ENCODE measurements around the gene SGTA. TPM values are rescaled to one million over a fixed set of nuclear protein-coding genes. Genes with fewer than 3 reads are reported as not detected.

Gene SGTA
- polyA plus RNA-seq, 10 donors, result 67.0 to 89.5 (median 79.3) TPM

DNA sequence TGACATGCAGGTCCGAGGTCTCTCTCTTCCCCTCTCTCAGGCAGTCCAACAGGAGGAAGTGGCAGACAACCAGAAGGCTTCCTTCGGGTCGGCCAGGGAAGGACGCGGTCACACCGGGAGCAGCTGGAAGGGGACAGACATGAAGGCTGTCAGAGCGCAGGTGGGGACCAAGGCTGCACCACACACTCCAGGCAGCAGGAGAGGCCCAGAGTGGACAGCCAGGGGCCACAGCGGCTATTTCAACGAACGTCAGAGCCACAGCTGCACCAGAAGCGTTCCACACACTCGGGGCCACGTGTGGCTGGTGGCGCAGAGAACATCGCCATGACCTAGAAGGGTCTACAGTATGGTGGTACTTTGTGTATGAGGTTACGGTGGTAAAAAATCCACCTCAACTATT is 27.3 kb downstream of the SGTA start:
- DNase-seq, result no peak

DNA sequence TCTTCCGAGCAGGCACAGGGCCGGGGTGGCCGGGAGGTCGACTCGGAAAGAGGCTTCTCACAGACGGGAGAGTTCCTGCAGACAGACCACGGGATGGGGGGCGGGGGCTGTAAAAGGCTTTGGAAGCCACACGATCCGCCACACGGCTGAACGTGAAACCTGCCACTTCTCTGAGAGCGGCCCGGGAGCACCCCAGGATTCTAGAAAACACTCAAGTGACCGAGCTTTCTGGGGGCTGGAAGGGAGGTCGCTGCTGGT is 27.7 kb downstream of the SGTA start:
- no peak for DNase-seq

DNA sequence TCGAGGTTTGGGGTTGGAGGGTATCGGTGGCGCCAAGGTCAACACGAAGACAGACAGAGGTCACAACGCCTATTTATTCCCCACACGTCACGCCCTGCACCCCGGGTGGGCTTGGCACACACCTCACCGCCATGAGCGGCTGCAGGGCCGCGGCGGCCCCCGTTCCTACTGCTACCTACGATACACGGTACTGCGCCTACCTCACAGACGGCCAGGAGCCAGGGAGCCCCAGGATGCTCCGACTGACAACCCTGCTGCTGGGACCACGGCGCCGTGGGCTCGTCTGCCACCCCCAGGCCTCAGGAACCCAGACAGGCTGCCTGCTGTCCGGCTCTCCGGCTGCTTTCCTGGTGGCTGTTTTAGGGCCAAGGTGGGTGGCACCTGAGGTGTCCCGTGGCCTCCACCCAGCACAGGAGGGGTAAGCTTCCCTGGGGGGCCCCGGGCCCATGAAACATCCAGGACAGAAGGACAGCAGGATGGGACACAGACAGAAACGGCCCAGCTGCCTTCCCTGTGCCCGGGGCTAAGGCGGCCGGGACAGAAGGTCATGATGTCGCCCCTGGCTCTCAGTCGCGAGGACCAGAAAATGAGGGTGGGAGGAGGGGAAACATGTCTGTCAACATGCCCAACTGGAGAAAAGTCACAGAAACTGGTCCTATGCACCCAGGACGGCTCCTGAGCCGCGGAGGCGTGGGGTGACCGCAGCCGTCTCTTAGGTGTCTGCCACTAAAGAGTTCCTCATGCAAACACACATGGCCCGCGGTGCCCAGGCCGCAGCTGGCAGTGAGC is 28.2 kb downstream of the SGTA start:
- no peak for DNase-seq

DNA sequence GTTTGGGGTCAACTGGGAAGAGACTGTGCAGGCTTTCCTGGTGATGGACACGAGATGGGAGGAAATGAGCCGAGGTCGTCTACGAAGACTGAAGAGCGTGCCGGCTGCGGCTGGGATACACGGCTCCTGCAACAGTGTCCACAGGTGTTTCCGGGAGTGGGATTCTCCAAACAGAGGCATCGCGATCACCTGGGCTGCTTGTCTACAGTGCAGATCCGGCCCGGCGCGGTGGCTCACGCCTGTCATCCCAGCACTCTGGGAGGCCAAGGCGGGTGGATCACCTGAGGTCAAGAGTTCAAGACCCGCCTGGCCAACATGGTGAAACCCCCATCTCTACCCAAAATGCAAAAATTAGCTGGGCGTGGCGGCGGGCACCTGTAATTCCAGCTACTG is 31.6 kb downstream of the SGTA start:
- no peak for DNase-seq

DNA sequence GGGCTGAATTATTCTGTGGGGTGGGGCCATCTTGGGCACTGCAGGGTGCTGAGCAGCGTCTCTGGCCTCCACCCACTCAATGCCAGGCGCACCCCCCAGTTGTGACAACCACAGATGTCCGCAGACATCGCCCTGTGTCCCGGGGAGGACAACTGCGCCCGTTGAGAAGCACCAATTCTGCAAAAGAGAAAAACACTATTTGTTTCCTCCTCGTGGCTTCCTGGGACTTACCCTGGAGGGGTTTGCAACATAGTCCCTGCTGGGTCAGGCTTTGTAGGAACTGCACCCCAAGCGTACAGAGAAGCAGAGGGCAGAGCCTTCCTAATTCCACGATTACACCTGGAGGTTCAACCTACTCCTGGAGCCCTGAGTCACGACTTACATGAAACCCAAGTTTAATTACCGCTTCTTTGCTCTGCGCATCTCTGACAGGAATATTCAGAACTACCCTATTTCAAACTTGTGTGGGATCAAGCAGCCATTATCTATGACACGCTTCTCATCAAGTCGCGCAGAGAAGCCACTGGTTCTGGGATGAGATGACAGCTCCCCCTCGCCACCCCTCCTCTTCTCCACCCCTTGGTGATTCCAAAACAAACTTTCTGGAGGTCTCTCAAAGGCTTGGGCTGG is 32.1 kb downstream of the SGTA start:
- DNase-seq, result no peak

DNA sequence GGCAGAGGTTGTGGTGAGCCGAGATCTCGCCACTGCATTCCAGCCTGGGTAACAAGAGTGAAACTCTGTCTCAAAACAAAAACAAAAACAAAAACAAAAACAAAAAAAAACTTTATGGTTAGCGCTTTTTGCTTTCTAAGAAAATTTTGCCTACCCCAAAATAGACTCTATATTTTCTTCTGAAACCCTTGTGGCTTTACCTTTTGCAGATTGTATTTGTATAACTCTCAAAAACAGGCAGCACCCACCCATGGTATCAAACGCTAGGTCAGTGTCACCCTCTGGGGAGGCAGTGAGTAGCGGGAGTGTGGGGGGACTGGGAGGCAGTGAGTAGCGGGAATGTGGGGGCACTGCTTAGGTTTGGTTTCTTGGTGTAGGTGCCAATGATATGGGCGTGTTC is 35.7 kb downstream of the SGTA start:
- no peak for DNase-seq

DNA sequence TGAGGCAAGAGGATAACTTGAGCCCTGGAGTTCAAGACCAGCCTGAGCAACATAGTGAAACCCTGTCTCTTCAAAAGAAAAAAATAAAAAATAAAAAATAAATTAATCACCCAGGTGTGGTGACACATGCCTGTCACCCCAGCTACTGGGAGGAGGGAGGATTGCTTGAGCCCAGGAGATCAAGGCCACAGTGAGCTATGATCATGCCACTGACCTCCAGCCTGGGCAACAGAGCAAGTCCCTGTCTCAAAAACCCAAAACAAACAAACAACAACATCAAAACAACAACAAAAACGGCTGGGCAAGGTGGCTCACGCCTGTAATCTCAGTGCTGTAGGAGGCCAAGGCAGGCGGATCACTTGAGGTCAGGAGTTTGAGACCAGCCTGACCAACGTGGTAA is 39.0 kb downstream of the SGTA start:
- DNase-seq, result no peak

DNA sequence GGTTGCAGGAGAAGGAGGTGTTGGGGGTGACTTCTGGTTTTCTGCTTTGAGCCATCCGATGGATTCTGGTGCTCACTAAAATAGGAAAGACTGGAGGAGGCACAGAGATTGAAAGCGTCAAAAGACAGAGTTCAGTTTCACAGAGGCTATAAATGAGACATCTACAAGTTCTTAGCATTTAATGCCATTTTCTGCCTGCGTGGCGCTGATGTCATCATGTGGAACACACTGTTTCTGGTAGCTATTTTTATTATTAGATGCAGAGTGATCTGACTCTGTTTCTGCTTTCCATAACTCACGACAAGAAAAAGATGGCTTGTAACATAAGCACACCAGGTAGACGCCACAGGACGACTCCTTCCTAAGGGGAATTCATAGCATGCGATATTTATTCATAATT is 40.0 kb downstream of the SGTA start:
- DNase-seq, result no peak

DNA sequence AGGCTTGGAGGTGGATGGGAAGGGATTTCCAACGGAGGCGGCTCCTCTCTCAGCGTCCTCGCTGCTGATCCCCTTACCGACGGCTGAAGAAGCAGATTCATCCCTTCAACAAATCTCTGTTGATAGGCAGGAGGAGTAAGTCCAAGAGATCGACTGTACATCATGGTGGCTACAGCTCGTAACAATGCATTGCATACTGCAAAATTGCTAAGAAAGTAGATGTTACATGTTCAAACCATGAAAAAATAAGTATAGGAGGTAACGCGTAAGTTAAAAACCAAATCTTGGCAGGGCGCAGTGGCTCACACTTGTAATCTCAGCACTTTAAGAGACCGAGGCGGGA is 42.8 kb downstream of the SGTA start:
- DNase-seq, result no peak

DNA sequence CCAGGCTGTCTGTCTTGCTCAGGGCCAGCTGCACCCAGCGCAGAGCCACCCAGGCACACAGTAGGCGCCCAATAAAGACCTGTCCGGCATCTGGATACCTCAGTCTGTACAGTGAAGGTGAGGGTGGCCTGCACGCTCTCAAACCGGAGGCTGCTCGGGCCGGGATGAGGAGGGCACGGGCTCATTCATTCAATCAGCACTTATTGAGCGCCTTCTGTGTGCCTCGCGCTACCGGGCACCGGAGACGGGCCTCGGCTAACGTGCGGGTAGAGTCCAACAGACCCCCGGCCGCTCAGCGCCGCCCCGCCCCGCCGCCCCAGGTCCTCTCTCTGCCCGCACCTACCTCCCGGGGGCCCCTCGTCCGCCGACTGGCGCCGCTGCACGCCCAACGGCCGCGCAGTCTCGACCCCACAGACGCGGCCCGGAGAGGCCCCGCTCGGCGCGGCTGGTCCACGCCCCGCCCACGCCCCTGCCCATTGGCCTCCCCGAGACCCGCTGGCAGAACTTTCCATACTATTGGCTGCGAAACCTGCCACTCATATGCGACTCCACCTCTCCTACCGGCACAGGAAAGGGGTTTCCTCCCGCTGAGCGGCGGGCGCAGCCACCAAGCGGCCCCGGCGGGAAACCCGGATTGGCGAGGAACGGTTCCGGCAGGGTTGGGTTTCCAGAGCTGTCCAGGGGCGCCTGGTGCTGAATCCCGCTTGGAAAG is 43.3 kb downstream of the SGTA start, which contains the start of gene SLC39A3:
Gene SLC39A3 (minus strand): TSS at position 416 of the 712 bp plus-strand sequence. CDS start 2,760 bp downstream, outside the sequence.
- peak; percentile 96 to 99 (median 98) for DNase-seq

DNA sequence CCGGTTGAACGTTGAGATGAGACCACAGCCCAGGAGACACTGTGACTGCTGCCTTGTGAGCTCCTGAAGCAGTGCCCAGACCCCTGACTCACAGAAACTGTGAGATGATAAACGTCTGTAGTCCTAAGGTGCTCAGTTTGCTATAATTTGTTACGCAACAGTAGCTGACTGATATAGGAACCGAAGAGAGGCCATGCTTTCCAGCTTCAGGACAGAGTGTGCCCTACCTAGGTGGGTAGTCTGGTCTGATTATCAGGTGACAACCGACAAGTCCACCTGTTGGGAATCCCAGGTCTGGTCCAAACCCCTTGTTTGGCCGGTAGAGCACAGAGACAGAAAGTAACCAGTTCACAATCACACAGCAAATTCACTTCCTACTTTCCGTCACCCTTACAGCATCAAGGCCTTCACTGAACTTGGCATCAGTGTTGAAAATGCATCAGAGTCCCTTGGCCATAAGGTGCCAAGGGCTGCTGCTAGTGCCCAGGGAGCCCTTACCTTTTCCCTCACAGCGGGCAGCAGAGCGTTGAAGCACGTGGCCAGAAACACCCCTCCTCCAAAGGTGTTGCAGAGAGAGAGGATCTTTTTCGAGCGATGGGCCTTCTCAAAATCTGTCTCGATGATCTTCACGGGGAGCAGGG is 46.4 kb downstream of the SGTA start:
- DNase-seq, result no peak

DNA sequence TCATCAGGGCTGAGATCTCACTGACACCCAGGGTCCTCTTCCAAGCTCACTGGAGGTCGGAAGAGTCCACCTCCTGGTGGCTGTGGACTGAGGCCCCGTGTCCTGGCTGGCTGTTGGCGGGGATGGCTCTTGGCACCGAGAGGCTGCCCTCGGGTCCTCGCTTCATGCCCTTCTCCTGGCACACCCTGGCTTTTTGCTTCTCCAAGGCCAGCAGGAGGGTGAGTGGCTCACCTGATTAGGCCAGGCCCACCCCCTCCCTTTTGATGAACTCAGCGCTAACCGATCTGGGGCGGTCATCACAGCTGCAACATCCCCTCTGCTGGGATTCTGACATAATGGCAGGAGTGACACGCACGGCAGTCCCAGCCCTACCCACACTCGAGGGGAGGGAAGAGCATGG is 47.7 kb downstream of the SGTA start:
- DNase-seq, result no peak

DNA sequence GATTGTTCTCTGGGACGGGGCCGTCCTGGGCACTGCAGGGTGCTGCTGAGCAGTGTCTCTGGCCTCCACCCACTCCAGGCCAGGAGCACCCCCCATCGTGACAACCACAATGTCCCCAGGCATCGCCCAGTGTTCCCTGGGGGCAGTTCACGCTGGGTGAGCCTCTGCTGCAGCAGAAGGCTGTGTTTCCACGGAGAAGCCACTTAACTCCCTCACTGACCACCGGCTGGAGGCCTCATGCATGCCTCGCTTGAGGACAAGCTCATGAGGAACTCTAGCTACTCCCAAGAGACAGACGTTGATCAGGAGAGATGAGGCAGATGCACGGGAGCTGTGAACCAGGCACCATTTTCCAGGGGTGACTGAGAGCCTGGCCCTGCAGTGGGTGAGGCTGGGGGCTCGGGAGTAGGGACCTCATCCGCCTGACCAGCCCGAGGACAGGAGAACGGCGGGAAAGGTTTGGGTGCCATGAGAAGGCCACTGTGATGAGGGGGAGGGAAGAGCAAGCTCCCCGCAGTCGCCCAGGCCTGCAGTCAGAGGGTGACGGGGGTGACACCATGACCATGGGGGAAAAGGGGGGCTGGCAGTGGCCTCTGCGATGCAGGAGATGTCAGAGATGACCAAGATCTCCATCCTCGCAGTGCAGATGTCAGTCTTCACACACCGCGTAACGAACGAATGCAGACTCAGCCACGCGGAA is 48.3 kb downstream of the SGTA start:
- DNase-seq, result no peak

DNA sequence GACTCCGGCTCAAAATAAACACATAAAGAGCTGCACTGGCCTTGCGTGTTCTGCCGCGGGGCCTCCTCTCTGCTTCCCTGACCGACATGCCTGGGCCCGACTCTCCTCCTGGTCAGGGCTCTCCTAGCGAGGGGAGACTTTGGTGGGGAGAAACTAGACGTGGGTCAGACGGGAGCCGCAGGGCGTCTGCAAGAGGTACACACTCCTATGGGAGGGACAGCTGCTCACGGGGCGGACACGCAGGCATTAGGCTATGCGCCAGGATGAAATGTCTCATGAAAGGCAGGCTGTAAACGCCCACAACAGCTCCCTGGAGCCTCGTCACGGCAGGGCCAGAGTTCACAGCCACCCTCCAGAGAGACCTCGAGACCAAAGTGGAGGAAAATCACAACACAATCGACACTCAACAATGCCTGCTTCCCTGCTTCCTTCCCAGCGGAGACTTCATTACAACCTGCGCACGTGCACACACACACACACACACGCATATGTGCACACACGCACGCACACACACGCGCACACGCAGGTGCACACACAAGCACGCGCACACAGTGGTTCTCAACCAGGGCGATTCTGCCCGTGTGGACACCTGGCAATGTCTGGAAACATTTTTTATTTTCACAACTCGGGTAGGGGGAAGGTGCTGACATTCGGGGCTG is 49.0 kb downstream of the SGTA start:
- DNase-seq, result no peak

DNA sequence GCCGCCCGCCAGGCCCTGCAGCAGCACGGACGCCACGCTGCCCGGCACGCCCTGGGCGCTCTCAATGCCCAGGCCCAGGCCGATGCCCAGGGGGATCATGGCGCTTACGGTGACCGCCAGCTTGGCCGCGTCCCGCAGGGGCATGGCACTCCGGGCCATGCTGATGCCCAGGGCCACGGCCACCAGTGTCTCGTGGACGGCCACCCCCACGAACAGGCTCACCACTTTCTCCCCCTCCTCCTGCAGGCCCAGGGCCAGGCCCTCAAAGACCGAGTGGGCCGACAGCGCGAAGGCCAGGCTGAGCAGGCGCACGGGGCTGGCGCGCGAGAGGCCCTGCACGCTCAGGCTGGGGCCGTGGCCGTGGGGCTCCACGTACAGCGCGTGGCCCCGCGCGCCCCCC is 50.2 kb downstream of the SGTA start:
- no peak for DNase-seq

DNA sequence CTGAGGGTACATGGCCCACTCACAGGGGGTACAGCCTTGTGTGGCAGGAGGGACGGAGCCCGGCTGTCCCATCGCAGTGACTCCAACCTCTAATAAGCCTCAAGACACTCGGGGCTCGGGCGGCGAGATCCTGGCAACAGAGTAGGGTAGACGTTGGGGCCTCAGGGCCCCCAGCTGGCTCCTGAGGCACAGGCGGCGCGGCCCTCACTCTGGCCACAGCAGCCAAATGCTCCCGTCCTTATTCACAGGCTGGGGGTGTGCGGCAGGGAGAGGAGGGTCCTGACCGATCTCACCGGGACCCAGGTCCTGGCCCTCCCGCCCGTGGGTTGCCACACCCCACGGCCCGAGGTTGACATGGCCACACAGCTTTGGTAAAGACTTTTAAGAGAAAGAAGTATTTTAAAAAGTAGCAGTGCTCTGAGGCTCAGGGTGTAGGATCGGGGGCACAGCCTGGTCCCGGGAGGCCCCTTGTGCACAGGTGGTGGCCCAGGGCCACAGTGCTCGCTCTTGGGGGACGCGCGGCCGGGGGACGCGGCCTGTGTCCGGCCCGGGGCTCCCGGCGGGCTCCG is 50.8 kb downstream of the SGTA start:
- no peak for DNase-seq

DNA sequence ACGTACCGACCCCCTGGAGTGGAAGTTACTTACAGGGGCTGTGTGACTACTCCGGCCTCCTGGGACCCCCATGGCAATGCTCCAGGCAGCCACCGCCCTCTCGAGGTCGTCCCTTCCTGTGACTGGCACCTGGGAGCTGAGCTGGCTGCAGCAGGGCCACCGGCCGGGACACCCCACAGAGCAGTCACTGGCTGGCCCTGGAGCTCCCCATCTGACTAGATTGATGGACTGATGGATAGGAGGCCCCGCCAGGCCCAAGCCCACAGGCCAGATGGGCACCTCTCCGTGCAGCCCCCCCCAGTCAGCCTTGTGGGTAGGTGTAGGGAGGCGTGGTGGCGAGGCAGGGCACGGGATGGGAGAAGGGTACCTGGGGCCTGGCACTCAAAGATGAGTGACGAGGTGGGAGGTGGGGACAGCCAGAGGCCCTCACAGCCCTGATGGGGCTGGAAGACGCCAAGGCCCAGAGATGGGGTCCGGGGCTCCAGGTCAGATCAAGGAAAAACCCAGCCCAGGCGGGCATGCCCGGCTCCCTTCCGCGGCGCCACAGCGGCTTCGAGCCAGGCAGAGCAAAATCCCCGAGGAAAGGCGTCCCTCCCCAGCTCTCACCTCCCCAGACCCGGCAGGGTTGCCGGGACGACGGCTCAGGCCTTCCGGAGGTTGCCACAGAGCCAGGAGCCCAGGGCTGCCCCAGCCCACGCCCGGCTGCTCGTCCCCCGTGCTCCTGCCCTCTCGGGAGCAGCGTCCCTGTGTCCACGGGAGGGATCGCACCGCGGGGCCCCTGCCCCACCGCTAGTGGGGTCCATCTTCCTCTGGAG is 51.7 kb downstream of the SGTA start:
- no peak for DNase-seq

DNA sequence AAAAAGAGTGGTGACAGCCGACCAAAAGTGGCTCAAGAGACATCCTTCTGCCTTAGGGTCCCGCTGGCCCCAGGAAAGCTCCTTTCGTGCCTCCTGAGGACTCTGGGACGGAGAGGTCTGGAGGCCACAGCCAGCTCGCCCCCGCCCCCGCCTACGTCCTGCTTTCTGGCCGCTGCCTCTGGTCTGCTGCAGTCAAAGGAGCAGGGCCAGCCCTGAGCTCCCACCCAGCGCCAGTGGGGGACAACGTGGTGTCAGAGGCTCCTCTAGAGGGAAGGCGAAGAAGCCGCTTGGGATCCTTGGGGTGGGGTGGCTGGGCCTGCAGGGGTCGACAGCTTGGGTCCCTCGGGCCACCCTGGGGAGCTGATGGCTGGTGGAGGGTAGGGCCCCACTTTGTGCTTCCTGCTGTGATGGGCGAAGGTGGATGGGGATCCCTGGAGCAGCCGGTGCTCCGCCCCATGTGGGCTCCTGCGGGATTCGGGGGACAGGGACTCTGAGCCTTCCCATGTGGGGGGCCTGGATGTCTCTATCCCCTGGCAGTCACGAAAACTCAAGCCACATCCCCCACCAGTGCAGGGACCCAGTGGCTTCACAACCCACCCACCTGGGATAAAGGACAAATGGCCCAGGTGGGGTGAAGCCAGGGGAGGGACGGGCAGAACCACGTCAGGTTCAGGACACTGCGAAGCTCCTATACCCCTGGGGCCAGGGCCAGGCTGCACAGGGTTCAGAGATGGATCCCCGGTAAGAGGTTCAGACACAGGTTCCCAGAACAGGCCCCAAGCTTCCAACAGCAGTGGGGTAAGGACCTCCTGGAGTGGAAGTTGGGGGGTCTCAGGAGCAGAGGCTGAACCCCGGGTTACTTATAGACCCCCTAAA is 52.9 kb downstream of the SGTA start:
- no peak for DNase-seq

DNA sequence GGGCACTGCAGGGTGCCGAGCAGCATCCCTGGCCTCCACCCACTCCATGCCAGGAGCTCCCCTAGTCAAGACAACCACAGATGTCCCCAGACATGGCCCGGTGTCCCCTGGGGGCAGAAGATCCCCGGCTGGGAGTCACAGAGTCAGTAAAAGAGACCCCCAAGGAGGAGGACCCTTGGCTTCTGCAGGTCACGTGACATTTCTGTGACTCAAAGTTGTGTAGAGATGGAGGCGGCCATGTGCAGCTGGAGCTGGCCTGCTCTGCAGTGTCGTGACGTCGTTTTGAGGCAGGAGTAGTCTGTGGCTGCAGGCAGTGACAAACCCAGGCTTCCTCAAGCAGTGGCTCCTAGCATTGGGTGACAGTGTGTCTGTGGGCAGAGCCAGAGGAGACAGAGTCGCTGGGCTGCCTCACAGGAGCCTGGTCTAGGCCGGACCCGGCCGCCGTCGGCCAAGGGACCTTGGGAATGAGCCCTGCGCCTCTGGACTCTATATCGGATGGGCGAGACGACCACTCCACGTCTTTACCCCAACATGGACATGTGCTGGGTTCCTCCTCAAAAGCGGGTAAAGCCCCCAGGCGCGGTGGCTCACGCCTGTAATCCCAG is 54.2 kb downstream of the SGTA start:
- DNase-seq, result no peak

All from muscle of back (tissue), 11 donors.